Stimulated activated CD4-positive, alpha-beta T cell treated with anti-CD3 and anti-CD28 coated beads, TNF-alpha, amount 100 ng/mL, for 4 hours (primary cell): ENCODE results near the gene ROR1.

Source experiments
- DNase-seq, 3 experiments: peaks; one replicate each; pipeline ENCODE4 v3.0.0-alpha.2; 2020; ENCODE audit warnings: low read depth in 3 of 3

Gene ROR1

GRCh38 chr1:63974966-63975365, 201.1 kb downstream of the ROR1 start:
- DNase-seq: no peak

DNA sequence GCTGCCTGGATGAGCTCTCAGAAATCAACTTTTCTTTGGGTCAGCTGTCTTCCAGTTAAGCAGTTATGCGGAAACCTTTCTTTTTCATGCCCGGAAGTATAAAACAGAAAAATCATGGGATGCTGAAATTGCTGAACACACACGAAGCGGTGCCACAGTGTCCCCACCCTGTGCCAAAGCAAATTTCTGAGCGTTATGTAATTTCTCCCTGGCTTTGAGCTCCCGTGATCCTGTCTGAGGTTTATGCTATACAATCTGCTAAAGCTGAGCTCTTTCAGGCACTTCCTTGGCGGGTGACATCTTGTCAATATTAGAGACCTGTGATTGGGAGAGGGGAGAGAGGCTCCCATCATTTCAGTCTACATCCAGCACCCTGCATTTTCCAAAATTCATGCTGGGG, 201.7 kb downstream of the ROR1 start:
- no peak for DNase-seq

DNA sequence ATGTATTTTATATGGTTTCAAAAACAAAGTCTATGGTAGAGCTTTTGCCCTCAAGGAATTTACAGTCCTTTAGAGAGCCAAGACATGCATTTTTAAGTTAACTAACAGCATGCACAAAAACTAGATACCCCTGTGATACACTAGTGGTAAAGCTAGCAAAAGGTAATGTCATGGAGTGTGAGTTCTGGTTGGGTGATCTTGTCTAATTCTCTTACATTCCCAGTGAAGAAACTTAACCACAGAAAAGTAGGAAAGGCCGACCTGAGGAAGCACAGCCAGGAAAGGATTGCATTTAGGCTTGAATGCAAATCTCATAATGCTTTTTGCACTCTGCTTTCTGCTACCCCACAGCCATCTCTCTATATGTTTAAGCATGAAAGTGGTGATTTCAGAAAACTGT, 202.2 kb downstream of the ROR1 start:
- DNase-seq: no peak

DNA sequence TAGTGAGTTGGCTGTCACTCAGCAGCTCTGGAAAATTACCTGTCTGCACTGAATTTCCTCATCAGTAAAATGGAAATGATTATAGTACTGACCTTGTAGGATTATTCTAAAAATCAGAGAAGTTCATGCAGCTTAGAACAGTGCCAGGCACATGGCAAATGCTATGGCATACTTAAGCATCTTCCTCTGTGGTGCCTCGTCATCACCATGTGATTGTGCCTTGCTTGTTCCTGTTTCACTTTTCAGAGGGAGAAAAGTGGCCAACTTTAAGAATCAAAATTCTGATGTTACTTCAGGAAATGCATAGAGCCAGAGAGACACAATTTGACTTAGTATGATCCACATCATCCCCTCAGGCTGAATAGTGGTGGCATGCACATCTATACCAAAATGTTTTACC, 203.6 kb downstream of the ROR1 start:
- DNase-seq: no peak

- DNase-seq: no peak
These were observed 207.1 kb downstream of the ROR1 start for GRCh38 chr1:63980740-63981407.

GRCh38 chr1:63981408-63981773, 207.6 kb downstream of the ROR1 start:
- no peak for DNase-seq

- no peak for DNase-seq
These were observed 208.4 kb downstream of the ROR1 start for GRCh38 chr1:63982201-63982600.

- no peak for DNase-seq
These were observed 209.8 kb downstream of the ROR1 start for GRCh38 chr1:63983391-63984256.

GRCh38 chr1:63984257-63984929, 210.6 kb downstream of the ROR1 start:
- DNase-seq: no peak

GRCh38 chr1:63984930-63985290, 211.1 kb downstream of the ROR1 start:
- DNase-seq: no peak

GRCh38 chr1:63987014-63987627, 213.3 kb downstream of the ROR1 start:
- DNase-seq: no peak

GRCh38 chr1:63987628-63988024, 213.8 kb downstream of the ROR1 start:
- DNase-seq: no peak

GRCh38 chr1:63988941-63989340, 215.1 kb downstream of the ROR1 start:
- DNase-seq: no peak

DNA sequence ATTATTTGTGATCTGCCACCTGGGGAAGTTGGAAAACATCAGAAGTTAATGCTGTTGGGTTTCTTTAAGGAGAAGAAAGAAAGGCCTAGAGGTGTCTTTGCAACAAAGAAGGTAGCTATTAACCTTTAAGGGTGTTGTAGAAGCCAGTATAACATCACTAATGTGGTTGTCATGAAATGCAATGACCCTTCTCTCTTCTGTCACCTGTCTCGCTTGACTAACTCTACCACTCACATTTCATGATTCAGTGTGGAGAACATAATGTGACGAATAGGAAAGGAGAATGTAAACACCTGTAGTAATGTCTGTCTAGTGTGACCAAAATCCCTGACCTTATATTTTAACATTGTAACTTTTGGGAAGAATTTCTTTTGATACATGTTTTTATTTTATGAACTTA, 217.9 kb downstream of the ROR1 start:
- no peak for DNase-seq

- DNase-seq: no peak
These were observed 226.2 kb downstream of the ROR1 start for GRCh38 chr1:64000021-64000420.

DNA sequence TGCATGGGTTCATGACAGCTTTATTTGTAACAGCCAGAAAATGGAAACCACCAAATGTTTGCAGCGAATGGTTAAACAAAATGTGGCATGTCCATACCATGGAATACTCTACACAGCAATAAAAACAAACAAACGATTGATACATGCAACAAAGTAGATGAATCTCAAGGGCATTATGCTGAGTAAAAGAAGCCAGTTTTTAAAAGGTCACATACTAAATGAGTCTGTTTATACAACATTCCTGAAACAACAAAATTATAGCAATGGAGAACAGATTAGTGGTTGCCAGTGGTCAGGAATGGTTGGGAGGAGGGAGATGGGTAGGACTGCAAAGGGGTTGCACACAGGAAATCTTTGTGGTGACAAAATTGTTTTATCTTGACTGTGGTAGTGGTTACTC, 227.2 kb downstream of the ROR1 start:
- no peak for DNase-seq

DNA sequence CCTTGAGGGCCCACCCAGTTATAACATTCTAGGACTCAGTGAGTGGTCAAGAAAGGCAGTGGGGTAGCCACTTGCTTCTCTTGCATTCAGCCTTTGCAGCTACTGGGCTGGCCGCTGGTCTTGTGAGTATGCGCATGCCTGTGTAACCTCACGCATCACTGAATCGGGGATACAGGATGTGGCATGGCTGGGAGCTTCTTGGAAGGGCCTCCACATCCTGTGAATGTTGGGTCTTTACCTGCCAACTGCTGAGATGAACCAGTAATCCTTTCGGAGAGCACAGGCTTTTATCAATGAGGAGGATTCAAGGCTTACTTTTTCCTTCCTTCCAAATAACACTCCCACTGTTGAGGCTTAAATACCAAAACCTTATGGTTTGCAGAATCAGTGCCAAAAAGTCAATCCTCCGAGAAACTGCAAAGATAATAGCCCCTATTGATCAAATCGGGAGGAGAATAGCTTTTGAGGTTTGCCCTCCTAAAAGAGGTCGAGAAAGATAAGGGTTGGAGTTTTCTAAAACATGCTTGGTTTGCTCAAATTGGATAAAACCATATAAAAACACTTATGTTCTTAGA, 230.7 kb downstream of the ROR1 start:
- DNase-seq: no peak

DNA sequence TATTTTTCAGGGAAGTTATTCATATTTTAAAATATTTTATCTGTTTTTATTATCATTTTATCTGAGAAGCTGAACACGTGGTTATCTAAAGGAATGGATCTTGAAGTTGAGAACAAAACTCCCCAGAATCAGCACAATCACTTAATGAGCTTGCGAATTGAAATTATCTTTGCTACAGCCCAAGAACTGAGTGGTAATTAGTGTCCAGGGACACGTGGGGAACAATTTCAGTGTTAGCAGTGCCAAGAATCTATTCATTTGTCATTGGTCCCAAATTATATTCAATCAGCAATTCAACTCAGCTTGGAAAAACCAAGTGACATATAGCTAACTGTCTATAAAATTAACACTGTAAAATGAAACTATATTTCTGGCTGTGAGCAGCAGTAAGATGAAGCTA, 232.0 kb downstream of the ROR1 start:
- DNase-seq: no peak

DNA sequence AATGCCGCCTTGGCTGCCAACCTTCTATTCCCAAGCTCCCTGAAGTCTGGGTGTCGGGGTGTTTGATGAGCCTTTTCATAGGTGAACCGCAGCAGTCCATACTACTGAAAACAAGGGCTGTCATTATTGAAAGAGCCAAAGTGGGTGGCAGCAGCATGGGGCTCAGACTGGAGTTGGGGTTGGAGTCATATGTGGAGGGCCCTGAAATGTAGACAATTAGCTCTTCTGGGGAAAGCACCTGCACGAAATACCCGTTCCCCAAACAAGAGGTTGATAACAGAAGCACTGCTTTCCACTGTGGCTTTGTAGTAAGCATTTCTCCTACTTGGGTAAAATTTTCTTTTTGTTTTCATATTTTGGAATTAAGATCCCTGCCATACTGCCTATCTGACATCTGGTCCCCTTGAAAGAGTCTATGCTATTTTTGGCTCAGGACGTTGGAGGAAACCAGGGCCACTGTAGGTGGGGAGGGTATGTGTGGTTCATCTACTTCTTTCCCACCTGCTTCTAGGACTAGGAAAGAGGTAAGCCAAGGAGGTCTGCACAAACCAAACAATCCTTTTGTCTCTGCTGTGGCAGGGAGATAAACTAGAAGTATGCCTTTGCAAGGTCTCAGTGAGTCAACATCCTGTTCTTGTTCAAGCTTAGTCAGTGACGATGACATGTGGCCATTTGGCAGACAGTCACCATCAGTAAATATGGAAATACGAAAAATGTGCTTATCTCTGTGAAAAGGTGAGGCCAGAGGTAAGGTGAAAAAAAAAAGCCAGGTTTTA, 232.6 kb downstream of the ROR1 start:
- DNase-seq: no peak

- no peak for DNase-seq
These were observed 236.5 kb downstream of the ROR1 start for GRCh38 chr1:64010316-64010715.

- no peak for DNase-seq
These were observed 239.6 kb downstream of the ROR1 start for GRCh38 chr1:64013395-64013794.
